SK-N-SH treated with all-trans-retinoic acid at 6 μM for 48 hours (cell line): ENCODE results near the gene TNS3.

ENCODE experiments used
- ISL1 ChIP-seq: fragments of 250-450 bp; sonication (Bioruptor Pico); IDR thresholded peaks from 2 replicates; pipeline ENCODE4 v2.1.2; 2022; ENCODE audit warnings: mild to moderate bottlenecking, moderate library complexity
- OSR1 ChIP-seq: fragments of 250-450 bp; sonication (Bioruptor Pico); IDR thresholded peaks from 2 replicates; pipeline ENCODE4 v1.8.0; 2022; ENCODE audit warnings: moderate library complexity, mild to moderate bottlenecking, inconsistent platforms
- ZNF8 ChIP-seq: fragments of 450-650 bp; formaldehyde crosslinking; IDR thresholded peaks from 2 replicates; pipeline ENCODE4 v1.5.0; 2020; ENCODE audit warnings: mild to moderate bottlenecking, moderate library complexity
- TF ChIP-seq, protein P1 (sequence below): fragments of 250-450 bp; sonication (Bioruptor Pico); IDR thresholded peaks from 2 replicates; pipeline ENCODE4 v1.8.0; 2021; ENCODE audit warnings: low read depth, mild to moderate bottlenecking, moderate library complexity, borderline replicate concordance
- TF ChIP-seq, protein P2 (sequence below): fragments of 250-450 bp; sonication (Bioruptor Pico); IDR thresholded peaks from 2 replicates; pipeline ENCODE4 v1.8.0; 2020; ENCODE audit warnings: mild to moderate bottlenecking, moderate library complexity, borderline replicate concordance
- TF ChIP-seq, protein P3 (sequence below): fragments of 250-450 bp; sonication (Bioruptor Pico); IDR thresholded peaks from 2 replicates; pipeline ENCODE4 v1.5.1; 2020; ENCODE audit warnings: low read depth, mild to moderate bottlenecking, moderate library complexity

DNA sequence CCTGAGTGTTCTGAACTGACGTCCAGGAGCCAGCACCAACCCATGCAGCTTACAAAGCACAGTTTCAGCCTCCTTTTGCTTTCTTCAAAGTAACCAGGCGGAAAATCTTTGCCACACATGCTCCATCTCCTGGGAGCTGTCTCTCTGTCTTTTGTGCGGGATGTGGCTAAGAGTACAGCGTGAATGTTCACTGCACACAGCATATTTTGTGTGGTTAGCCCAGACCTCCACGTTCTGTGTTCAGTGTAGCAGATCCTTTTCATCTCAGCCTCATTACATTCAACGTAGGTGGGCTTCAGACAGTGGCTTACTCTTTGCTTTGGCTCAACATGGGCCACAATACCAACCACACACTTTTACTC is 200.8 kb downstream of the TNS3 start:
- TF ChIP-seq, protein P1, sequence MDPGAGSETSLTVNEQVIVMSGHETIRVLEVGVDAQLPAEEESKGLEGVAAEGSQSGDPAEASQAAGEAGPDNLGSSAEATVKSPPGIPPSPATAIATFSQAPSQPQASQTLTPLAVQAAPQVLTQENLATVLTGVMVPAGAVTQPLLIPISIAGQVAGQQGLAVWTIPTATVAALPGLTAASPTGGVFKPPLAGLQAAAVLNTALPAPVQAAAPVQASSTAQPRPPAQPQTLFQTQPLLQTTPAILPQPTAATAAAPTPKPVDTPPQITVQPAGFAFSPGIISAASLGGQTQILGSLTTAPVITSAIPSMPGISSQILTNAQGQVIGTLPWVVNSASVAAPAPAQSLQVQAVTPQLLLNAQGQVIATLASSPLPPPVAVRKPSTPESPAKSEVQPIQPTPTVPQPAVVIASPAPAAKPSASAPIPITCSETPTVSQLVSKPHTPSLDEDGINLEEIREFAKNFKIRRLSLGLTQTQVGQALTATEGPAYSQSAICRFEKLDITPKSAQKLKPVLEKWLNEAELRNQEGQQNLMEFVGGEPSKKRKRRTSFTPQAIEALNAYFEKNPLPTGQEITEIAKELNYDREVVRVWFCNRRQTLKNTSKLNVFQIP, result no peak
- TF ChIP-seq, protein P2, sequence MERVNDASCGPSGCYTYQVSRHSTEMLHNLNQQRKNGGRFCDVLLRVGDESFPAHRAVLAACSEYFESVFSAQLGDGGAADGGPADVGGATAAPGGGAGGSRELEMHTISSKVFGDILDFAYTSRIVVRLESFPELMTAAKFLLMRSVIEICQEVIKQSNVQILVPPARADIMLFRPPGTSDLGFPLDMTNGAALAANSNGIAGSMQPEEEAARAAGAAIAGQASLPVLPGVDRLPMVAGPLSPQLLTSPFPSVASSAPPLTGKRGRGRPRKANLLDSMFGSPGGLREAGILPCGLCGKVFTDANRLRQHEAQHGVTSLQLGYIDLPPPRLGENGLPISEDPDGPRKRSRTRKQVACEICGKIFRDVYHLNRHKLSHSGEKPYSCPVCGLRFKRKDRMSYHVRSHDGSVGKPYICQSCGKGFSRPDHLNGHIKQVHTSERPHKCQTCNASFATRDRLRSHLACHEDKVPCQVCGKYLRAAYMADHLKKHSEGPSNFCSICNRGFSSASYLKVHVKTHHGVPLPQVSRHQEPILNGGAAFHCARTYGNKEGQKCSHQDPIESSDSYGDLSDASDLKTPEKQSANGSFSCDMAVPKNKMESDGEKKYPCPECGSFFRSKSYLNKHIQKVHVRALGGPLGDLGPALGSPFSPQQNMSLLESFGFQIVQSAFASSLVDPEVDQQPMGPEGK (CRISPR knock-in tag), result no peak
- TF ChIP-seq, protein P3, sequence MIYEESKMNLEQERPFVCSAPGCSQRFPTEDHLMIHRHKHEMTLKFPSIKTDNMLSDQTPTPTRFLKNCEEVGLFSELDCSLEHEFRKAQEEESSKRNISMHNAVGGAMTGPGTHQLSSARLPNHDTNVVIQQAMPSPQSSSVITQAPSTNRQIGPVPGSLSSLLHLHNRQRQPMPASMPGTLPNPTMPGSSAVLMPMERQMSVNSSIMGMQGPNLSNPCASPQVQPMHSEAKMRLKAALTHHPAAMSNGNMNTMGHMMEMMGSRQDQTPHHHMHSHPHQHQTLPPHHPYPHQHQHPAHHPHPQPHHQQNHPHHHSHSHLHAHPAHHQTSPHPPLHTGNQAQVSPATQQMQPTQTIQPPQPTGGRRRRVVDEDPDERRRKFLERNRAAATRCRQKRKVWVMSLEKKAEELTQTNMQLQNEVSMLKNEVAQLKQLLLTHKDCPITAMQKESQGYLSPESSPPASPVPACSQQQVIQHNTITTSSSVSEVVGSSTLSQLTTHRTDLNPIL (CRISPR knock-in tag), result no peak
- no peak for TF ChIP-seq ZNF8
- TF ChIP-seq ISL1 (CRISPR knock-in tag), result no peak
- no peak for TF ChIP-seq OSR1
